ENCODE measurements around the gene FSD1.
"Not testable (repeated sequence)": the region's sequence is repeated elsewhere in the genome, so short reads cannot be mapped to it uniquely, and the experiment has no call there.

Gene FSD1

GRCh38 chr19:4284176-4284958 is 20.0 kb upstream of the FSD1 start:
- in situ Hi-C loops (cut with HindIII; ENCODE audit: low sequenced_read_pairs) = no loop called here

- in situ Hi-C loops (cut with HindIII; ENCODE audit: low sequenced_read_pairs) = no loop called here
Measured at GRCh38 chr19:4284974-4285373, 19.4 kb upstream of the FSD1 start.

DNA sequence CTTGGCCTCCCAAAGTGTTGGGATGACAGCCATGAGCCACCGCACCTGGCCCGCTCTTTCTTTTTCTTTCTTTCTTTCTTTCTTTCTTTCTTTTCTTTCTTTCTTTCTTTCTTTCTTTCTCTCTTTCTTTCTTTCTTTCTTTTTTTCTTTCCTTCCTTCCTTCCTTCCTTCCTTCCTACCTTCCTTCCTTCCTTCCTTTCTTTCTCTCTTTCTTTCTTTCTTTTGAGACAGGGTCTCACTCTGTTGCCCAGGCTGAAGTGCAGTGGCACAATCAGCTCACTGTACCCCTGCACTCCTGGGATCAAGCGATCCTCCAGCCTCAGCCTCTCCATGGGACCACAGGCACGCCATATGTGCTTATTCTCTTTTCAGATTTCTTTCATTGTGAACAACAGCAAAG is 18.3 kb upstream of the FSD1 start:
- in situ Hi-C loops (cut with HindIII; ENCODE audit: low sequenced_read_pairs) = not testable (repeated sequence)

- in situ Hi-C loops (cut with HindIII; ENCODE audit: low sequenced_read_pairs) = no loop called here
Measured at GRCh38 chr19:4288091-4288777, 16.2 kb upstream of the FSD1 start.

DNA sequence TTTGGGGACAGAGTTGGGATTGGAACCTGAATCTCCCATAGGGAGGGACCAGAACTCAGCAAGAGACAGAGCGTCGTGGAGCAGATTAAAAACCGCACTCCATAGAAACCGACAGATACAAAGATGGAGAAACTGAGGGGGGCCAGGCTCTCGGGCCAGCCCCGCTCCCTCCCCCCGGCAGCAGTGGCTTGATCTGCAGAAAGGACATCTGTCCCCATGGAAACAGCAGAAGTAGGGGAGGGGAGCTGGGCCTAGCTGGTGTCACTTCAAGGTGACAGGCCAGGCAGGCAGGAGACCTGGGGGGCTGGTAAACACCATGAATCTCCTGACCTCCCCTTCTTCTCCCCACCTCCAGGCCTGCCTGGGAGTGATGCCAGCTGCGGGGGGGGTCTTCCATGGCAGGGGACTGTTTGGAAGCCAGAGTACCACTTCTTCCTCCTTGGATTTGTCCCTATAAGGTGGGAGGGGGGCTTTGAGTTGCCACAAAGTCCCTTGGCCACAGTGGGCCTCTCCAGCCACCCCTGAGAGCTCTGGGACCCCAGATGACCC is 13.1 kb upstream of the FSD1 start:
- in situ Hi-C loops (cut with HindIII; ENCODE audit: low sequenced_read_pairs) = no loop called here

GRCh38 chr19:4292515-4292914 is 11.9 kb upstream of the FSD1 start:
- in situ Hi-C loops (cut with HindIII; ENCODE audit: low sequenced_read_pairs) = no loop called here

GRCh38 chr19:4294389-4294788 is 10.0 kb upstream of the FSD1 start:
- in situ Hi-C loops (cut with HindIII; ENCODE audit: low sequenced_read_pairs) = no loop called here

DNA sequence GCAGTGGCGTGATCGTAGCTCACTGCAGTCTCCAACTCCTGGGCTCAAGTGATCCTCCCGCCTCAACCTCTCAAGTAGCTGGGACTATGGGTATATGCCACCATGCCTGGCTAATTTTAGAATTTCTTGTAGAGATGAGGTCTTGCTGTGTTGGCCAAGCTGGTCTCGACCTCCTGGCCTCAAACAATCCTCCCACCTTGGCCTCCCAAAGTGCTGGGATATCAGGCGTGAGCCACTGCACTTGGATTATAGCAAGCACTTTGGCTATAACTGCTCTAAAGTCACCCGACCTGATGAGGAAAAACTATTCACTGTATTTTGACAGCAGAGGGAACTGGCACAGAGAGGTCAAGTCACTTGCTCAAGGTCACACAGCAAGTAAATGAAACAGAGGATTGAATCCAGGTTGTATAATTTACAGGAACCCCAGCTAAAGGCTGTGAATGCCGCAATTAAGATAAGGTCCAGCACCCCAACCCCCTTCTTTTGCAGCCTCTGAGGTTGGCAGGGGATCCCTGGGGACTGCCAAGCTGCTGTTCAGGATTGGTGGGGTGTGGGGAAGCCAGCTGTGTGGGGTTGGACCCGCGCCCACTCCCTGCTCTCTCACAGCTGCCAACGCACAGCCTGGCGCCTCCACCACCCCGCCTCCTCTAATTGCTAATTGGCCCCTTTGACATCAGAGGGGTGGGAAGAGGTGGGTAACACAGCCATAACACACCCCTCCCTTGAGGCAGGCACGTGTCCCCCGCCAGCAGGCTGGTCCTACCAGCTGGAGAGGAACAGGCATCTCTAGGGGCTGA is 8.2 kb upstream of the FSD1 start:
- in situ Hi-C loops (cut with HindIII; ENCODE audit: low sequenced_read_pairs) = no loop called here

DNA sequence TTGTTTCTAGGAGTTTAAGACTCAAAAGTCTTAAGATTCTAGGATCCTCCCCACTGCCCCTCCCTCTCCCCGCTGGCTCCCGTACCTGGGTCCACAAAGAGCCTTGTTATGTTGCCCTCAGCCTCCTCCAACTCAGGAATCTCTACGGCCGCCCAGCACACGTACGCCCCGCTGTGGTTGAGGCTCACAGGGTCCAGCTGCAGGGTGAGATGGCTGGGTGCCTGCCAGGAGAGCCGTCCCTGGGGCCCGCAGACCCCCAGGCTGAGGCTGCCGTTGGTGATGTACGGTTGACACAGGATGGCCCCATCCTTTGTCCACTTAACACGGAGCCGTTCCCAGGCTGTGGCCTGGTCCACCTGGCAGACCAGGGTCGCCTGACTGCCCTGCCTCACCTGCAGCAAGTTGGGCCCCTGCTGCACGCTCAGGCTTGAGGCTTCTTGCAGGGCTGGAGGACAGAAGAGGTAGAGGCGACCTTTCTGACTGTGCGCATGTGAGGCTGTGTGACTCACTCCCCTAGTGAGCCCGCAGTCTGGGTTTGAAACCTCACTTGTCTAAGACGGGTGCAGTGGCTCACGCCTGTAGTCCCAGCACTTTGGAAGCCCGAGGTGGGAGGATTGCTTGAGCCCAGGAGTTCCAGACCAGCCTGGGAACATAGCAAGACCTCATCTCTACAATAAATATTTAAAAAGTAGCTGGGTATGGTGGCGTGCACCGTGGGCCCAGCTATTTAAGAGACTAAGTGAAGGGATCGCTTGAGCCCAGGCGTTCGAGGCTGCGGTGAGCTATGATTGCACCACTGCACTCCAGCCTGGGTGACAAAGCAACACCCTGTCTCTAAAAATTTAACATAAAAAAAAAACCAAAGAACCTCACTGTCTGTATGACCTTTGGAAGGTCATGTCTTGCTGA is 6.2 kb upstream of the FSD1 start:
- in situ Hi-C loops (cut with HindIII; ENCODE audit: low sequenced_read_pairs) = no loop called here

GRCh38 chr19:4298810-4299550 is 5.4 kb upstream of the FSD1 start:
- in situ Hi-C loops (cut with HindIII; ENCODE audit: low sequenced_read_pairs) = no loop called here

DNA sequence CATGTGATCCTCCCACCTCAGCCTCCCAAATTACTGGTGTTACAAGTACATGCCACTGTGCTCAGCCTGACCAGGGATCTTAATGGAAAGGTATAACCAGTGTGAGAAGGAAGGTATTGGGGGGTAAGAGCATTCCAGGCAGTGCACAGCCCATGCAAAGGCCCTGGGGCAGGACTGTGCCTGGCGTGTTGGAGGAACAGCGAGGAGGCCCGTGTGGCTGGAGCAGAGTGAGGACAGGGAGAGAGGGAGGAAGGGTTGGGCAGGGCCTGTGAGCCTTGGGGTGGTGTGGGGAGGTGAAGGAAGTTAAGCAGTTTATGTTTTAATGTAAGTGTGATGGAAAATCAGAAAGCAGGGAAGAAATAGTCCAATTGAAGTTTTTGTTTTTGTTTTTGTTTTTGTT is 3.8 kb upstream of the FSD1 start:
- in situ Hi-C loops (cut with HindIII; ENCODE audit: low sequenced_read_pairs) = no loop called here

DNA sequence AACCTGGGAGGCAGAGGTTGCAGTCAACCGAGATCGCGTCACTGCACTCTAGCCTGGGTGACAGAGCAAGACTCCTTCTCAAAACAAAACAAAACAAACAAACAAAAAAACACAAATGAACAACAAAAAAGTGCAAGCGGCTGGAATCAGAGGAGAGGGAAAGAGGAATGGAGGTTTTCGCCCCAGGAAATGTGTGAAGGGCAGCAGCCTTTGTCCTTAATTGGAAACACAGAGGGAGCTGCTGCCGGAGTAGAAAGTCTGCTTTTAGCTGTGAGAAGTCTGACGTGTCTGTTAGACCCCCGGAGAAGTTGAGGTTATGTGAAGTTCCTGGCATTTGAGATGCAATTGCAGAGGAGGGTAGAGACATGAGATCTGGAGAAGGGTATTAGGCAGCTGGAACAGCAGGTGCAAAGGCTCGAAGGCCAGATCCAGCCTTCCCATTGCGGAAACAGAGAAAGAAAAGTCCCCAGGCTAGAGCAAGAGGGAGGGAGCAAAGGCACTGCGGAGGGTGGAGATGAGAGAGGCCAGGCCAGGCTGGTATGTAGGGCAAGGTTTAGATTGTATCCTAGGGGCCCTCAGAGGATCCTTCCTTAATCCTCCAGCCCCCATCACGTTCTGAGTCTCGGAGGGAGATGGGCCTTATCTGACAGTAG is 2.7 kb upstream of the FSD1 start:
- in situ Hi-C loops (cut with HindIII; ENCODE audit: low sequenced_read_pairs) = no loop called here

DNA sequence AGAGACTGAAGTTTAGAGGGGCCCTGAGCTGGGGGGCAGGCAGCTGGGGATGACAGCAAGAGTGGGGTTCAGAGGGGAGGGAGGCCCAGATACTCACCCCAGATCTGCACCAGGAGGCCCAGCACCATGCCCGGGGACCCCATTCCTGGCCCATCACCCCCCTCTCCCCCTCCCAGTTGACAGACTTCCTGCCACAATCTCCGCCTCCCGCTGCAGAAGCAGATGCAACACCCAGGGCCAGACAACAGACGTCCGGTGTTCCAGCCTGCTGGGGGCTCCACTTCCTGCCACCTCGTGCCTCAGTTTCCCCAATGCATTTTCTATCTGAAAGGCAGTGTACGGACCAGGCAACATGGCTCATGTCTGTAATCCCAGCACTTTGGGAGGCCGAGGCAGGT is 2.2 kb upstream of the FSD1 start, which contains the start of gene TMIGD2:
TMIGD2 (minus strand) TSS at position 147 of the 398 bp plus-strand sequence; CDS start at position 143, 4 bp downstream.
- in situ Hi-C loops (cut with HindIII; ENCODE audit: low sequenced_read_pairs) = no loop called here

DNA sequence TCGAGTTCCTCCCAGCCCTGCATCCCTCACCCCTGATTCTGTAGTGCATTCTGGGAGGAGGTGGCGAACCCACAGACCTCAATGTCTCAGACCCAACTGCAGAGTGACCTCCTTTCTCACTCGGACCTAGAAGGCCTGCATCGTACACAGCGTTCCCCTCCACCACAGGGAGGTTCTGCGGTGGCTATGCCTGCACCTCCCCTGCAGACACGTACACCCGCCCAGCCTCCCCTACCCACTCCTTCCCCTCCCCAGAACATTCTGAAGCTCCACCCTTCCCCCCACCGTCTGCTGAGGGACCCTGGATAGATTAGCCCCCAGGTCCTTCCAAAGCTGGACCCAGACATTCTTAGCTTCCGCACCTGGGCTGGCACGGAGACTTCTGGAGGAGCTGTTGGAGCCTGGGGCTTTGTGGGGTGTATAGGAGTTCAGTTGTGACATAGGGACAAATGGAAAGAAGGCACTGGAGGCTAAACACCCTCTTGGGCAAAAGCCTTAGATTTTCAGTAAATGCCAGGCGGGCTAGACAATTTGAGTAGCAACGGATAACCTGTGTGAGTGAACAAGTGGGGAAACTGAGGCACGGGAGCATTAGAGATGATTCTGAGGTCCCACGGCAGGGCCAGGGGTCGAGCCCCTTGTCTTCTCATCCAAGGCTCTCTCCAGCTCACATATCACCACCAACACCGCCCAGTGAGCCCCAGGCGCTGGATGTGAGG is 420 bp upstream of the FSD1 start:
- in situ Hi-C loops (cut with HindIII; ENCODE audit: low sequenced_read_pairs) = no loop called here

DNA sequence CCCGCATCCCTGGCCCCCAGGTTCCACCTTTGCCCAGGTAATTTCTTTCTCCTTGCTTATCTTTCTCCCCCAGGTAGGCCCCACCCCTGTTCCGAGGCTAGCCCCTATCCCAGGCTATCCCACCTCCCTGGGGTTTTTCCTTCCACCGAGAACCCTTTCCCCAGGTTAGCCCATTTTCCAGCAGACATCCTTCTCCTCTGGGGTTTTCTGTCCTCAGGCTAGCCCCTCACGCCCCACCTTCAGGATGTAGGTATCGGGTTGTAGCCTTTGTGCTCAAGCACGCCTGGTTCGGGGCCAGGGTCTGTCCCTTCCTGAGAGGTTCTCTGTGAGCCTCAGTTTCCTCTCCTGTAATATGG is 837 bp downstream of the FSD1 start:
- in situ Hi-C loops (cut with HindIII; ENCODE audit: low sequenced_read_pairs) = no loop called here

DNA sequence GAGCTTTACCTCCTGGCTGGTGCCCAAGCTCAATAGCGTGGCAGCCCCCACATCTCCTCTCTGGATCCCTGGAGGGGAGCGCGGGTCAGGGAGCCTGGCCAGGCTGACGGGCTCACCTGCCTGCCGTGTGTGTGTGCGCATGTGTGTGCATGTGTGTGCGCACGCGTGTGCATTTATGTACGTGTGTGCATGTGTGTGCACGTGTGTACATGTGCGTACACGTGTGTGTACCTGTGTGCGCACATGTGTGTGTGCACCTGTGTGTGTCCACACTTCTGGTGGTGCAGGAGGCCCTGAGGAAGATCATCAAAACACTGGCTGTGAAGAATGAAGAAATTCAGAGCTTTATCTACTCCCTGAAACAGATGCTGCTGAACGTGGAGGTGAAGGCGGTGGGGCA is 1.3 kb downstream of the FSD1 start:
- in situ Hi-C loops (cut with HindIII; ENCODE audit: low sequenced_read_pairs) = no loop called here

DNA sequence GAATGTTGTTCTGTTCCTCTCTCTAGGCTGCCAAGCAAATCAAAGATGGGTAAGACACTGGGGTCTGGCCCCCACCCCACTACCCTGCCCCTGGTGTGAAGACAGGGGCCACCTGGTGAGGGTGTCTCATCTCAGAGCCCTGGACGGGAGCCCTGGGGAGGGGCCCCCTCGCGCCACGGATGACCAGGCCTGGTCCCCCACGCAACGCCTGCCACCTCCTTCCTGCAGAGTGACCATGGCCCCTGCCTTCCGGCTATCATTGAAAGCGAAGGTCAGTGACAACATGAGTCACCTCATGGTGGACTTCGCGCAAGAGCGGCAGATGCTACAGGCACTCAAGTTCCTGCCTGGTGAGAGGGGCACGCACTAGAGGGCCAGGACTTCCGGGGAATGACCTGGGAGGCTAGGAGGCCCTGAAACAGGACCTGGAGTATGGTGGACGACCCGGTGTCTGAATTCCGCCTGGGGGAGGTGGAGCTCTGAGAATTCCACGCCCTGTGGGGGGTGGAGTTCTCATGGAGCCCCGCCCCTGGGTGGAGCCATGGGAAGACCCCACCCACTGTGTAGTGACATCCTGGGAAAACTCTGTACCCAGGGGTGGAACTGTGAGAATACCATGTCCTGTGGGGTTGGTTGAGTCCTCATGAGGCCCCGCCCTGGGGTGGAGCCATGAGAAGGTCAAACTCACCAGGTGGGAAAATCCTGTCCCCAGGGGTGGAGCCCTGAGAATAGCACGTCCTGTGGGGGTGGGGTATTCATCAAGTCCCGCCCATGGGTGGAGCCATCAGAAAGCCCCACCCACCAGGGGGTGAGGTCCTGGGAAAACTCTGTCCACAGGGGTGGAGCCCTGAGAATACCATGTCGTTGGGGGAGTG is 6.1 kb downstream of the FSD1 start:
- in situ Hi-C loops (cut with HindIII; ENCODE audit: low sequenced_read_pairs) = no loop called here

All from endothelial cell of hepatic sinusoid (primary cell).